Retinal pigment epithelial cell (primary cell): ENCODE results near the gene KIF26B.

ENCODE experiments used
- DNase-seq: peaks from one replicate; pipeline ENCODE4 v3.0.0-alpha.2; 2010; ENCODE audit warnings: low read depth
- H3K4me3 ChIP-seq: 2 replicates; pipeline ENCODE4 v1.5.1; 2011; ENCODE audit warnings: mild to moderate bottlenecking, low read length, control low read depth, moderate library complexity
- CTCF ChIP-seq: conservative IDR thresholded peaks from 2 replicates; pipeline ENCODE4 v1.5.1; 2011; ENCODE audit warnings: low read depth, low read length, control low read depth, inconsistent platforms

KIF26B gene

DNA sequence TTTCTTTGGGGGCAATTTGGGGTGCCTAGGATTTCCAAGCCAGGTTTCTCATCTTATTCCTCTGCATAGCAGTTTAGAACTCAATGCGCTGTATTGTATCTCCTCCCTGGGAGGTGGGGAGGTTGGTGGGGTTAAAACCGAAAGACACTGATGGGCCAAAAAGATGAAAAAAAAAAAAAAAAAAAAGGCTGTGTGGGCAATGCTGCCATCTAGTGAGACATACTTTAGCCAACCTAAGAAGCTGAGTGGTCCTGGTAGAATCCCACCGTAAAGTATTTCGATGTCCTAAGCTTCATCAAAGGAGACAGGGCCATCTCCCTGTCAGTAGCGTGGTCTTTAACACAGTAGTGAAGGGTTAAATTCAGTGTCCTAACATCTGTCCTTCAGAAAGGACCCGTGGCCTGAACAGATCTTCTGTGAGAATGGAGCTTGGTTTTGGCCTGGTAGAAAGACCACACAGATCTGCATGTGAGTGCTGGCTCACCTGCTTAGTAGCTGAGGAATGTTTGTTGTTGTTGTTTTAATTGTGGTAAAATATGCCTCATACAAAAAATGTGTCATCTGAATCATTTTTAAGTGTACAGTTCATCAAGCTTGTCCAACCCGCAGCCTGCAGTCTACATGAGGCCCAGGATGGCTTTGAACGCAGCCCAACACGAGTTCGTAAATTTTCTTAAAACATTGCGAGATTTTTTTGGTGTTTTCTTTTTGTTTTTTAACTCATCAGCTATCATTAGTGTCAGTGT, 226.2 kb downstream of the KIF26B start:
- DNase-seq, result no peak
- no peak overlapping the region for H3K4me3 ChIP-seq
- TF ChIP-seq CTCF, result peak; percentile 55

DNA sequence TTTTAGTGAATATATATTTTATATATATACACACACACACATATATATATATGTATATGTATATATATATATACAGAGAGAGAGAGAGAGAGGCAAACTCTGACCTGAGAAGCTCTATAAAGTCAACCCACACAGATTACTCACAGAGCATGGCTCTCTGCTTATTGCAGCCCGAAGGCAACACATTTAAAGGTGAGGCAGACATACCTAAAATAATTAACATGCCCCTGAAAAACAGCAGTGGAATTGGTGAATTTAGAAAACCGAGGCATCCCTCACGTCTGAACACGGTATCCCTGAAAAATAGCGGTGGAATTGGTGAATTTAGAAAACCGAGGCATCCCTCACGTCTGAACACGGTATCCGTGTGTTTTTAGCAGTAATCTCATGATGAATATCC, 228.2 kb downstream of the KIF26B start:
- no peak for DNase-seq
- TF ChIP-seq CTCF, result no peak
- H3K4me3 ChIP-seq, result no peak overlapping the region

GRCh38 chr1:245383396-245384330, 228.9 kb downstream of the KIF26B start:
- no peak for TF ChIP-seq CTCF
- DNase-seq, result no peak
- no peak overlapping the region for H3K4me3 ChIP-seq

GRCh38 chr1:245386297-245386971, 231.6 kb downstream of the KIF26B start:
- TF ChIP-seq CTCF, result no peak
- H3K4me3 ChIP-seq, result no peak overlapping the region
- DNase-seq, result no peak

DNA sequence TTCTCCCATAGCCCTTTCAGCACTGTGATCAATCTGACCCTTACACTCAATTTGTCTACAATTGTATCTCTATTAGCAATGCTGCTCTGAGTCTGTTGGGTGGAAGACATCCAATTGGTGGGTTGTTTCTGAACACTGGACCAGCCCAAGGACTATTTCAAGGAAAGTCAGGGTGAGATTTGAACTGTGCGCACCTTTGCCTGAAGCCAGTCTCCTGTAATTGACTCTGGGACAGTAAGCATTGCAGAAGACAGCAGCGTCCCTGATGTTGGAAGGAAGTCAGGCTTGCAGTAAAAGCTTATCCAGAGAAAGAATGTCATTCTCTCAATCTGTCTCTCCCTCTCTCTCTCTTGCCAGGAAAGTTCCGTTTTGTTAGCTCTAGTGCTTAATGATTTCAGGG, 233.9 kb downstream of the KIF26B start:
- no peak overlapping the region for H3K4me3 ChIP-seq
- no peak for DNase-seq
- no peak for TF ChIP-seq CTCF

- no peak for TF ChIP-seq CTCF
- no peak for DNase-seq
- no peak overlapping the region for H3K4me3 ChIP-seq
Observed at GRCh38 chr1:245389873-245390272, 235.1 kb downstream of the KIF26B start.
